OCI-LY3 (cell line): ENCODE data around the gene TSPAN3.

ENCODE experiments used
- H2AFZ ChIP-seq: fragments of 200-600, 300-600 bp; shearing (Covaris generic); 2 replicates; pipeline ENCODE4 v1.6.0; 2014; ENCODE audit warnings: antibody characterized with exemption, low read depth, low read length
- H3K27ac ChIP-seq: fragments of 200-600, 300-600 bp; sonication (generic); 2 replicates; pipeline ENCODE4 v1.5.1; 2014; ENCODE audit warnings: mild to moderate bottlenecking, low read length, moderate library complexity, mixed read lengths
- H3K27me3 ChIP-seq: fragments of 200-600, 300-600 bp; sonication (generic); 2 replicates; pipeline ENCODE4 v1.6.1; 2014; ENCODE audit warnings: low read depth, low read length, mixed read lengths
- H3K36me3 ChIP-seq: fragments of 200-600, 300-600 bp; sonication (generic); replicated peaks from 2 replicates; pipeline ENCODE3; 2014; ENCODE audit warnings: low read depth, low read length, mixed read lengths
- H3K4me1 ChIP-seq: fragments of 300-600, 200-600 bp; sonication (generic); 2 replicates; pipeline ENCODE4 v1.6.1; 2014; ENCODE audit warnings: low read length, mixed read lengths
- H3K4me2 ChIP-seq: fragments of 200-600, 300-600 bp; sonication (generic); 2 replicates; pipeline ENCODE4 v1.6.1; 2014; ENCODE audit warnings: low read length, mixed read lengths
- H3K4me3 ChIP-seq: fragments of 300-600, 200-600 bp; sonication (generic); 2 replicates; pipeline ENCODE4 v1.5.1; 2014; ENCODE audit warnings: antibody characterized with exemption, mild to moderate bottlenecking, low read length, moderate library complexity
- H3K79me2 ChIP-seq: fragments of 300-600, 200-600 bp; shearing (Covaris generic); 2 replicates; pipeline ENCODE4 v1.6.1; 2014; ENCODE audit warnings: mild to moderate bottlenecking, low read length, mixed read lengths
- H3K9ac ChIP-seq: fragments of 300-600, 200-600 bp; shearing (Covaris generic); 2 replicates; pipeline ENCODE4 v1.6.0; 2014; ENCODE audit warnings: mild to moderate bottlenecking, low read length, moderate library complexity
- H3K9me3 ChIP-seq: fragments of 200-600, 300-600 bp; shearing (Covaris generic); 2 replicates; pipeline ENCODE4 v1.6.1; 2014; ENCODE audit warnings: low read length, mixed read lengths; ENCODE audit not compliant: insufficient read depth
- H4K20me1 ChIP-seq: fragments of 200-600, 300-600 bp; sonication (generic); 2 replicates; pipeline ENCODE4 v1.6.1; 2016; ENCODE audit warnings: low read length, mixed read lengths; ENCODE audit not compliant: insufficient read depth
- EZH2phosphoT487 ChIP-seq: fragments of 200-600 bp; shearing (Covaris generic); IDR thresholded peaks from 2 replicates; pipeline ENCODE4 v1.6.1; 2018; ENCODE audit warnings: antibody characterized with exemption, mixed run types, low read depth
- TF ChIP-seq, protein P1 (sequence below): fragments of 200-600, 300-600 bp; sonication (generic); IDR thresholded peaks from 2 replicates; pipeline ENCODE4 v1.5.1; 2014; ENCODE audit warnings: antibody characterized with exemption, low read length, low read depth

The TSPAN3 gene

DNA sequence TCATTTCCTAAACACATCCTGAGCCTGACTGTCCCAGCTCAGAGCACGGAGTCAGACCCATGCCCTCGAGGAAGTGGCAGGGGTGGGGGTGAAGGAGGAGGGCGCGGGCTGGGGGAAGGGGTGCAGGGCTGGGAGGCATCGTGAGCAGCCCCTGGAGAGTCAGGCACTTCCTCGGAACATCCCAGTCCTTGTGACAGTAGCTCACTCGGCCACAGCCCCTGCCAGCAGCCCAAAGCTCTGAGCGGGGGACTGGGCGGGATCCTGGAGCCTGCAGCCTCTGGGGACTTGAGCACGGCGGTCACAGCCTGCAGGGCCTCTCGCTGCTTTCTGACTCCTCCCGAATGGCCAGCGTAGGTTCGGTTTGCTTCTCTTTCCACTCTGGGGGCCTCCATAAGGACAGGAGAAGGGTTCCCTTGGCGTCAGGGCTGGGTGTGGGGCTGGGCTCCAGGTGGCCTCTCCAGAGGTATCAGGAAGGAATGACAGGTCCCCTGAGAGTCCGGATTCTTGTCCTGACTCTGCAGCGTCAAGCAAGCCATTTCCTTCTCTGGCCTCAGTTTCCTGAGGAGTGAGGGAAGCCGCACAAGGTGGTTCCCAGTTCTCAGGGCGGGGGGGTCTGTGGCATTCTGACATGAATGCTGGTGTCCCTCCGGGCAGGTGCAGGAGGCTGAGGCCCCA, 55.1 kb downstream of the TSPAN3 start:
- Histone ChIP-seq H2AFZ (no peak overlapping the region), H3K79me2 (no peaks in the 10 kb centered on the region), H3K4me3 (no peak overlapping the region), H4K20me1 (peaks cover 6% of the 10 kb centered on the region; the same call in 1 of the 2 replicates), H3K4me2 (no peak overlapping the region), H3K36me3 (no peaks in the 10 kb centered on the region), H3K9me3 (no peaks in the 10 kb centered on the region), H3K4me1 (peaks cover 43% of the 10 kb centered on the region), H3K27ac (no peak overlapping the region), H3K27me3 (no peaks in the 10 kb centered on the region), H3K9ac (no peak overlapping the region)
- TF ChIP-seq EZH2phosphoT487 = no peak
- TF ChIP-seq, protein P1, sequence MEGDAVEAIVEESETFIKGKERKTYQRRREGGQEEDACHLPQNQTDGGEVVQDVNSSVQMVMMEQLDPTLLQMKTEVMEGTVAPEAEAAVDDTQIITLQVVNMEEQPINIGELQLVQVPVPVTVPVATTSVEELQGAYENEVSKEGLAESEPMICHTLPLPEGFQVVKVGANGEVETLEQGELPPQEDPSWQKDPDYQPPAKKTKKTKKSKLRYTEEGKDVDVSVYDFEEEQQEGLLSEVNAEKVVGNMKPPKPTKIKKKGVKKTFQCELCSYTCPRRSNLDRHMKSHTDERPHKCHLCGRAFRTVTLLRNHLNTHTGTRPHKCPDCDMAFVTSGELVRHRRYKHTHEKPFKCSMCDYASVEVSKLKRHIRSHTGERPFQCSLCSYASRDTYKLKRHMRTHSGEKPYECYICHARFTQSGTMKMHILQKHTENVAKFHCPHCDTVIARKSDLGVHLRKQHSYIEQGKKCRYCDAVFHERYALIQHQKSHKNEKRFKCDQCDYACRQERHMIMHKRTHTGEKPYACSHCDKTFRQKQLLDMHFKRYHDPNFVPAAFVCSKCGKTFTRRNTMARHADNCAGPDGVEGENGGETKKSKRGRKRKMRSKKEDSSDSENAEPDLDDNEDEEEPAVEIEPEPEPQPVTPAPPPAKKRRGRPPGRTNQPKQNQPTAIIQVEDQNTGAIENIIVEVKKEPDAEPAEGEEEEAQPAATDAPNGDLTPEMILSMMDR = no peak

DNA sequence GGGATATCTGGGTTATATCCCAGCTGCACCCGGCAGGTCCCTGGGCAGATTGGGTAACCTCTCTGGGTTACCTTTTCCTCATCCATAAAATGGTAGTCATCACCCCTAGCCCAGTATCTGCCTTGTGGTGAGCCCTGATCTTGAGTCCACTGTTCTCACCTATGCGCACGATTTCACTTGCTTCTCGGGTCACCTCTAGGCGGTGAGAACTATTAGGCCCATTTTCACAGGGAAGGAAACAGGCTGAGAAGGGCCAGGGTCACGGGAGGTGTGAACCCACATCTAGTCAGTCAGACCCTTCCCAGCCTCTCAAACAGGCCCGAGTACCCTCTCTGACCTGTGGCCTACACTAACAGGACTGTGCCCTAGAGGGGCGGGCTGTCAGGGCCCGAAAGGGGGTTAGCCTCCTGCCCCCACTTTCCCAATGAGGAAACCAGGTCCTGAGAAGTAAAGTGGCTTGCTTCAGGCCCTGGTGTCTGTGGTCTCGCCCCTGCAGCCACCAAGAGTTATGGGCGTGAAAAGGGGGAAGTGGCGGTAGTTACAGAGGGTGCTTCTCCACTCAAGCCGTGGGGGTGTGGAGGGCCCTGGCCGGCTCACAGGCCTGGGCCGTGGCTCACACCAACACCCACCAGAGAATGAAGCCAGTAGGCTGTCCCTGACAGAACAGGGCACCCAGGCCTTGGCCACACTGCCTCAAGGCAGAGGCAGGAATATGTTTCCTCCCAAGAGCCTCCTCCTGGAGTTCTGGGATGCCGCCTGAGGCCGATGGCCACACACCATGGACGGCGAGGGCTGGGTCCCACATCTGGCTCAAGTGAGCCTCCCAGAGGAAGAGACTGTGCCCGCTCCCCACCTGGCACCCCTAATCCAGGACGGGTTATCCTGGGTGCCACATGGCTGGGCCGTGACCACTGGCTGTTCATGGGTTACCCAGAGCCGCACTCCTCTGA, 56.5 kb downstream of the TSPAN3 start:
- Histone ChIP-seq H3K79me2 (no peaks in the 10 kb centered on the region), H2AFZ (no peak overlapping the region), H3K36me3 (no peaks in the 10 kb centered on the region), H3K27me3 (no peaks in the 10 kb centered on the region), H3K27ac (no peak overlapping the region), H3K4me2 (peak overlapping the region; percentile 23), H3K4me3 (no peak overlapping the region), H3K9me3 (no peaks in the 10 kb centered on the region), H3K9ac (no peak overlapping the region; the same call in 1 of the 2 replicates), H4K20me1 (peaks cover 6% of the 10 kb centered on the region; the same call in 1 of the 2 replicates), H3K4me1 (peaks cover 35% of the 10 kb centered on the region)
- TF ChIP-seq, protein P1 = no peak
- no peak for TF ChIP-seq EZH2phosphoT487

DNA sequence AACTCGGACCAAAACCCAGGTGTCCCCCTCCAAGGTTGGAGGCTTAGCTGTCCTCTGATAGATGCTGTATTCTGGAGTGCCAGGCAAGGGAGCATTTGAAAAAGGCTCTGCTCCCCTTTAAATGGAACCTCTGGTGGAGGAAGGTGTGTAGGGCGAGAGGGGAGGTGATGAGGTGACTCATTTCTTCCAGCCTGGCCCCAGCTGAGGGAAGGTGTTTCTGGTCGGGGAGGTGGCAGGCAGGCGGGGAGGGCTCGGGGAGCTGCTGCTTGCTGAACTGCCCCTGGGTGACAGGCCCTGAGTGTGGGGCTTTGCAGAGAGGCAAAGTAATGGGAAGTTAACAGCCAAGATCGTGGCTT, 57.2 kb downstream of the TSPAN3 start:
- peaks cover 6% of the 10 kb centered on the region; the same call in 1 of the 2 replicates for H4K20me1 ChIP-seq

DNA sequence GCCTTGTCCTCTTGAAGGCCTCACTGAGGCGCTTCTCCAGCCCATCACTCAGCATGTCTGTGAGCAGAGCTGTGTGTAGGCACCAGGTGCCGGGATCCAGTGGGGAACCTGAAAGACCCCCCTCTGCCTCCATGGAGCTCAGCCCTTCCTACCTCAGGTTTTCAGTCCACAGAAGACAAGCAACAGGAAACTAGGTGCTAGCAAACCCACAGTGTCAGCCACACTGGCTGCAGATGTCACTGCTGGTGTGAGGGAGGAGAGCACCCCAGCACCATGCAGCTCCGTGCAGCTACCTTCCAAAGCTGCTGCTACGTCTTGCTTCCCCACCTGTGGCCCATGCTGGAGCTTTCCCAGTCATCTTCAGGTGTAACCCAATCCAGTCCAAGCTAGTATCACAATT, 58.0 kb downstream of the TSPAN3 start:
- Histone ChIP-seq H3K36me3 (peaks cover 3% of the 10 kb centered on the region), H3K9me3 (no peaks in the 10 kb centered on the region), H3K4me3 (no peak overlapping the region), H3K4me1 (peaks cover 28% of the 10 kb centered on the region), H3K9ac (no peak overlapping the region), H3K27ac (no peak overlapping the region), H2AFZ (no peak overlapping the region), H3K79me2 (no peaks in the 10 kb centered on the region), H4K20me1 (peaks cover 6% of the 10 kb centered on the region; the same call in 1 of the 2 replicates), H3K4me2 (no peak overlapping the region), H3K27me3 (no peaks in the 10 kb centered on the region)
- TF ChIP-seq EZH2phosphoT487 = no peak
- TF ChIP-seq, protein P1 = no peak

More for the DNA sequence above, 57.2 kb downstream of the TSPAN3 start:
- Histone ChIP-seq H2AFZ (no peak overlapping the region), H3K4me1 (peaks cover 29% of the 10 kb centered on the region), H3K9ac (no peak overlapping the region; the same call in 1 of the 2 replicates), H3K9me3 (no peaks in the 10 kb centered on the region), H3K79me2 (no peaks in the 10 kb centered on the region), H3K4me2 (peak overlapping the region; percentile 23), H3K4me3 (no peak overlapping the region), H3K27me3 (no peaks in the 10 kb centered on the region), H3K36me3 (no peaks in the 10 kb centered on the region), H3K27ac (no peak overlapping the region)
- TF ChIP-seq EZH2phosphoT487 = no peak
